ENCODE data around the gene PDYN.

The PDYN gene

GRCh38 chr20:1934721-1935573, 58.9 kb downstream of the PDYN start:
- no peak overlapping the region for H3K4me3 ChIP-seq (ENCODE audit: low read length)
- H2BK5ac ChIP-seq (ENCODE audit: low read length) = no peak overlapping the region
- no peaks in the 10 kb centered on the region for H3K4me1 ChIP-seq (ENCODE audit: control insufficient read depth, low read depth, low read length)
- no peak overlapping the region for H2AK5ac ChIP-seq (ENCODE audit: low read length)
- H3K56ac ChIP-seq (ENCODE audit: low read length) = no peak overlapping the region
- no peaks in the 10 kb centered on the region for H3K79me2 ChIP-seq (ENCODE audit: control insufficient read depth, insufficient read depth, low read length)
- H3K23ac ChIP-seq (ENCODE audit: low read length) = no peak overlapping the region
- H3K9ac ChIP-seq (ENCODE audit: low read length) = no peak overlapping the region
- no peak overlapping the region for H3K4me2 ChIP-seq (ENCODE audit: low read length)
- no peak overlapping the region for H2BK15ac ChIP-seq (replicated peaks; ENCODE audit: low read depth)
- no peak overlapping the region for H4K5ac ChIP-seq (ENCODE audit: low read length)
- H3K4ac ChIP-seq (ENCODE audit: low read depth, low read length) = no peak overlapping the region
- H3K79me1 ChIP-seq (ENCODE audit: low read length) = no peaks in the 10 kb centered on the region
- H3K27me3 ChIP-seq (ENCODE audit: insufficient read depth, low read length, poor library complexity) = no peaks in the 10 kb centered on the region
- DNase-seq = no peak
- no CpG with 5 or more reads among the region's 19 CpGs for WGBS (ENCODE audit: extremely low coverage, insufficient coverage, low lambda C conversion rate)
- H2BK120ac ChIP-seq (ENCODE audit: low read depth, low read length) = no peak overlapping the region
- no peak overlapping the region for H3K18ac ChIP-seq (ENCODE audit: low read length)
- H3K36me3 ChIP-seq (ENCODE audit: control insufficient read depth, insufficient read depth, low read length) = no peaks in the 10 kb centered on the region
- no peak overlapping the region for H3K27ac ChIP-seq (ENCODE audit: low read depth, low read length)
- no peak overlapping the region for H4K8ac ChIP-seq (ENCODE audit: low read depth, low read length)

- H2BK15ac ChIP-seq (replicated peaks; ENCODE audit: low read depth) = no peak overlapping the region
- no peak overlapping the region for H4K5ac ChIP-seq (ENCODE audit: low read length)
- WGBS (ENCODE audit: extremely low coverage, insufficient coverage, low lambda C conversion rate) = no CpG with 5 or more reads among the region's 1 CpG
- no peak overlapping the region for H3K9ac ChIP-seq (ENCODE audit: low read length)
- H3K23ac ChIP-seq (ENCODE audit: low read length) = no peak overlapping the region
- H3K4ac ChIP-seq (ENCODE audit: low read depth, low read length) = no peak overlapping the region
- H4K8ac ChIP-seq (ENCODE audit: low read depth, low read length) = no peak overlapping the region
- no peak overlapping the region for H2BK5ac ChIP-seq (ENCODE audit: low read length)
- H2AK5ac ChIP-seq (ENCODE audit: low read length) = no peak overlapping the region
- DNase-seq = no peak
- H3K36me3 ChIP-seq (ENCODE audit: control insufficient read depth, insufficient read depth, low read length) = no peaks in the 10 kb centered on the region
- H3K4me1 ChIP-seq (ENCODE audit: control insufficient read depth, low read depth, low read length) = no peaks in the 10 kb centered on the region
- no peak overlapping the region for H2BK120ac ChIP-seq (ENCODE audit: low read depth, low read length)
- no peaks in the 10 kb centered on the region for H3K79me1 ChIP-seq (ENCODE audit: low read length)
- no peak overlapping the region for H3K4me3 ChIP-seq (ENCODE audit: low read length)
- H3K27me3 ChIP-seq (ENCODE audit: insufficient read depth, low read length, poor library complexity) = no peaks in the 10 kb centered on the region
- no peak overlapping the region for H3K4me2 ChIP-seq (ENCODE audit: low read length)
- no peaks in the 10 kb centered on the region for H3K79me2 ChIP-seq (ENCODE audit: control insufficient read depth, insufficient read depth, low read length)
- H3K56ac ChIP-seq (ENCODE audit: low read length) = no peak overlapping the region
- H3K18ac ChIP-seq (ENCODE audit: low read length) = no peak overlapping the region
- no peak overlapping the region for H3K27ac ChIP-seq (ENCODE audit: low read depth, low read length)
Observed at GRCh38 chr20:1934156-1934555, 59.7 kb downstream of the PDYN start.

- Histone ChIP-seq H3K27ac (ENCODE audit: low read depth, low read length) (no peak overlapping the region), H3K4me1 (ENCODE audit: control insufficient read depth, low read depth, low read length) (no peaks in the 10 kb centered on the region), H2AK5ac (ENCODE audit: low read length) (no peak overlapping the region), H3K4me3 (ENCODE audit: low read length) (no peak overlapping the region), H3K79me2 (ENCODE audit: control insufficient read depth, insufficient read depth, low read length) (no peaks in the 10 kb centered on the region), H2BK15ac (replicated peaks; ENCODE audit: low read depth) (no peak overlapping the region), H4K5ac (ENCODE audit: low read length) (no peak overlapping the region), H3K18ac (ENCODE audit: low read length) (no peak overlapping the region), H3K36me3 (ENCODE audit: control insufficient read depth, insufficient read depth, low read length) (no peaks in the 10 kb centered on the region), H3K27me3 (ENCODE audit: insufficient read depth, low read length, poor library complexity) (no peaks in the 10 kb centered on the region), H4K8ac (ENCODE audit: low read depth, low read length) (no peak overlapping the region), H2BK120ac (ENCODE audit: low read depth, low read length) (no peak overlapping the region), H3K4ac (ENCODE audit: low read depth, low read length) (no peak overlapping the region), H3K56ac (ENCODE audit: low read length) (no peak overlapping the region), H3K9ac (ENCODE audit: low read length) (no peak overlapping the region), H3K4me2 (ENCODE audit: low read length) (no peak overlapping the region), H2BK5ac (ENCODE audit: low read length) (no peak overlapping the region), H3K79me1 (ENCODE audit: low read length) (no peaks in the 10 kb centered on the region), H3K23ac (ENCODE audit: low read length) (no peak overlapping the region)
- DNase-seq = no peak
- no CpG with 5 or more reads among the region's 9 CpGs for WGBS (ENCODE audit: extremely low coverage, insufficient coverage, low lambda C conversion rate)
Observed at GRCh38 chr20:1933465-1933870, 60.4 kb downstream of the PDYN start.

GRCh38 chr20:1932971-1933370, 60.9 kb downstream of the PDYN start:
- H3K4me2 ChIP-seq (ENCODE audit: low read length) = no peak overlapping the region
- no peak for DNase-seq
- H3K9ac ChIP-seq (ENCODE audit: low read length) = no peak overlapping the region
- no CpG with 5 or more reads among the region's 2 CpGs for WGBS (ENCODE audit: extremely low coverage, insufficient coverage, low lambda C conversion rate)
- no peak overlapping the region for H3K23ac ChIP-seq (ENCODE audit: low read length)
- no peaks in the 10 kb centered on the region for H3K36me3 ChIP-seq (ENCODE audit: control insufficient read depth, insufficient read depth, low read length)
- no peaks in the 10 kb centered on the region for H3K27me3 ChIP-seq (ENCODE audit: insufficient read depth, low read length, poor library complexity)
- no peak overlapping the region for H4K8ac ChIP-seq (ENCODE audit: low read depth, low read length)
- H3K27ac ChIP-seq (ENCODE audit: low read depth, low read length) = no peak overlapping the region
- H4K5ac ChIP-seq (ENCODE audit: low read length) = no peak overlapping the region
- no peak overlapping the region for H3K18ac ChIP-seq (ENCODE audit: low read length)
- H3K79me1 ChIP-seq (ENCODE audit: low read length) = no peaks in the 10 kb centered on the region
- H3K79me2 ChIP-seq (ENCODE audit: control insufficient read depth, insufficient read depth, low read length) = no peaks in the 10 kb centered on the region
- no peaks in the 10 kb centered on the region for H3K4me1 ChIP-seq (ENCODE audit: control insufficient read depth, low read depth, low read length)
- H3K4ac ChIP-seq (ENCODE audit: low read depth, low read length) = no peak overlapping the region
- H3K4me3 ChIP-seq (ENCODE audit: low read length) = no peak overlapping the region
- H2BK5ac ChIP-seq (ENCODE audit: low read length) = no peak overlapping the region
- H2BK15ac ChIP-seq (replicated peaks; ENCODE audit: low read depth) = no peak overlapping the region
- no peak overlapping the region for H3K56ac ChIP-seq (ENCODE audit: low read length)
- H2BK120ac ChIP-seq (ENCODE audit: low read depth, low read length) = no peak overlapping the region
- H2AK5ac ChIP-seq (ENCODE audit: low read length) = no peak overlapping the region

GRCh38 chr20:1931830-1932229, 62.0 kb downstream of the PDYN start:
- H3K4me2 ChIP-seq (ENCODE audit: low read length) = no peak overlapping the region
- no peak overlapping the region for H3K27ac ChIP-seq (ENCODE audit: low read depth, low read length)
- WGBS (ENCODE audit: extremely low coverage, insufficient coverage, low lambda C conversion rate) = no CpG with 5 or more reads among the region's 5 CpGs
- no peak overlapping the region for H3K23ac ChIP-seq (ENCODE audit: low read length)
- no peaks in the 10 kb centered on the region for H3K27me3 ChIP-seq (ENCODE audit: insufficient read depth, low read length, poor library complexity)
- H3K18ac ChIP-seq (ENCODE audit: low read length) = no peak overlapping the region
- H2AK5ac ChIP-seq (ENCODE audit: low read length) = no peak overlapping the region
- H3K36me3 ChIP-seq (ENCODE audit: control insufficient read depth, insufficient read depth, low read length) = no peaks in the 10 kb centered on the region
- no peaks in the 10 kb centered on the region for H3K79me1 ChIP-seq (ENCODE audit: low read length)
- H3K56ac ChIP-seq (ENCODE audit: low read length) = no peak overlapping the region
- H3K4ac ChIP-seq (ENCODE audit: low read depth, low read length) = no peak overlapping the region
- no peak overlapping the region for H2BK120ac ChIP-seq (ENCODE audit: low read depth, low read length)
- no peak overlapping the region for H2BK15ac ChIP-seq (replicated peaks; ENCODE audit: low read depth)
- H3K79me2 ChIP-seq (ENCODE audit: control insufficient read depth, insufficient read depth, low read length) = no peaks in the 10 kb centered on the region
- no peak overlapping the region for H4K5ac ChIP-seq (ENCODE audit: low read length)
- H3K9ac ChIP-seq (ENCODE audit: low read length) = no peak overlapping the region
- no peak for DNase-seq
- H3K4me1 ChIP-seq (ENCODE audit: control insufficient read depth, low read depth, low read length) = no peaks in the 10 kb centered on the region
- H3K4me3 ChIP-seq (ENCODE audit: low read length) = no peak overlapping the region
- H2BK5ac ChIP-seq (ENCODE audit: low read length) = no peak overlapping the region
- H4K8ac ChIP-seq (ENCODE audit: low read depth, low read length) = no peak overlapping the region

GRCh38 chr20:1930165-1930564, 63.7 kb downstream of the PDYN start:
- H3K79me1 ChIP-seq (ENCODE audit: low read length) = no peaks in the 10 kb centered on the region
- H2BK5ac ChIP-seq (ENCODE audit: low read length) = no peak overlapping the region
- H3K23ac ChIP-seq (ENCODE audit: low read length) = no peak overlapping the region
- no peaks in the 10 kb centered on the region for H3K4me1 ChIP-seq (ENCODE audit: control insufficient read depth, low read depth, low read length)
- no peak overlapping the region for H2BK120ac ChIP-seq (ENCODE audit: low read depth, low read length)
- H3K79me2 ChIP-seq (ENCODE audit: control insufficient read depth, insufficient read depth, low read length) = no peaks in the 10 kb centered on the region
- no peak overlapping the region for H2BK15ac ChIP-seq (replicated peaks; ENCODE audit: low read depth)
- H2AK5ac ChIP-seq (ENCODE audit: low read length) = no peak overlapping the region
- WGBS (ENCODE audit: extremely low coverage, insufficient coverage, low lambda C conversion rate) = no CpG with 5 or more reads among the region's 6 CpGs
- no peak overlapping the region for H3K18ac ChIP-seq (ENCODE audit: low read length)
- H3K4me3 ChIP-seq (ENCODE audit: low read length) = no peak overlapping the region
- H3K27me3 ChIP-seq (ENCODE audit: insufficient read depth, low read length, poor library complexity) = no peaks in the 10 kb centered on the region
- H3K27ac ChIP-seq (ENCODE audit: low read depth, low read length) = no peak overlapping the region
- DNase-seq = no peak
- H4K8ac ChIP-seq (ENCODE audit: low read depth, low read length) = no peak overlapping the region
- H3K36me3 ChIP-seq (ENCODE audit: control insufficient read depth, insufficient read depth, low read length) = no peaks in the 10 kb centered on the region
- H3K4me2 ChIP-seq (ENCODE audit: low read length) = no peak overlapping the region
- H4K5ac ChIP-seq (ENCODE audit: low read length) = no peak overlapping the region
- H3K4ac ChIP-seq (ENCODE audit: low read depth, low read length) = no peak overlapping the region
- no peak overlapping the region for H3K9ac ChIP-seq (ENCODE audit: low read length)
- H3K56ac ChIP-seq (ENCODE audit: low read length) = no peak overlapping the region

Measured in mesendoderm (in vitro differentiated cells).